Mucosa of descending colon (tissue), 3 donors: ENCODE measurements around the gene PTTG1IP. TPM values are rescaled to one million over a fixed set of nuclear protein-coding genes. Genes with fewer than 3 reads are reported as not detected.

Experiments
- ATAC-seq: fragments of 200-7000 bp; cut with Tn5 transposase; one replicate; pipeline ENCODE4 v1.9.1; 2020; ENCODE audit warnings: mild to moderate bottlenecking, moderate library complexity
- DNase-seq, 3 donors: peaks; one replicate each; pipeline ENCODE4 v3.0.0-alpha.2; 2020
- H3K36me3 ChIP-seq: fragments of 200-600 bp; one replicate; pipeline ENCODE4 v1.8.0; 2021; ENCODE audit warnings: low read depth, mild to moderate bottlenecking
- H3K4me1 ChIP-seq: fragments of 200-600 bp; one replicate; pipeline ENCODE4 v1.8.0; 2021; ENCODE audit warnings: low read depth, mild to moderate bottlenecking
- H3K4me3 ChIP-seq: fragments of 200-600 bp; one replicate; pipeline ENCODE4 v1.8.0; 2021; ENCODE audit warnings: mild to moderate bottlenecking
- H3K9me3 ChIP-seq: fragments of 200-600 bp; one replicate; pipeline ENCODE4 v1.8.0; 2021; ENCODE audit warnings: mild to moderate bottlenecking
- intact Hi-C, 2 donors: fragments of 100-400 bp; cut with DNase I in 1 of 2; cut with micrococcal nuclease in 1 of 2; formaldehyde crosslinking; loops; one replicate each; pipeline versions ENCODE4 v1.11.0 to v1.11.1; 2022; cut with DNase I, micrococcal nuclease
- total RNA-seq, 3 donors: library from RNA; stranded (reverse); fragmentation: NEBNext Ultra II Directional in 2 of 3; extraction: Animal tissue kit (Norgen Biotek cat#: 25700) in 2 of 3; gene quantifications; one replicate each; pipeline versions ENCODE4 v1.2.1 to v1.2.4, GENCODE V29; 2021 to 2023
- TF ChIP-seq, protein P1 (sequence below): fragments of 200-600 bp; IDR thresholded peaks from one replicate; pipeline ENCODE4 v1.8.0; 2022; ENCODE audit warnings: antibody characterized with exemption, mild to moderate bottlenecking
- donor health status: DM: no; HTN: no; CAD: no; lungs with moderate emphysema.
- donor health status: DM: no; HTN: no; CAD: no.
- donor health status: DM: no; HTN: yes; CAD: no.

Gene PTTG1IP
- total RNA-seq, 3 donors from 2014 or later, result 202 to 391 (median 286) TPM

DNA sequence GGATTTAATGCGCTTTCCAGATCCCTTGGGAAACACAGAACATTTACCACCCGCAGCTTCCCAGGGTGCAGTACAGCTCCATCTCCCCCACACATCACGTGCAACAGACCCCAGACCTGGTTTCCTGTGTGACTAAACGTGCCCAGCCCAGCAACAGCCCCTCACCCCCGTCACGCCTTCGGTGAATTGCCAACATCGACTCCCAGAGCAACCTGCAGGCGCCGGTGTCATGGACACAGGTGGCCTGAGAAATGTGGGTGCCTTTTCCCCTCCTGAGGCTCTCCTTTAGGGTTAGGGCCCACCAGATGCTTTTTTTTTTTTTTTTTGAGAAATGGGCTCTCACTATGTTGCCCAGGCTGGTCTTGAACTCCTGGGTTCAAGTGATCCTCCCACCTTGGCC is 31.4 kb downstream of the PTTG1IP start:
- H3K4me1 ChIP-seq, result peaks cover 18% of the 10 kb centered on the region
- intact Hi-C loops, result no loop called here
- no peak for ATAC-seq
- no peak overlapping the region for H3K4me3 ChIP-seq
- TF ChIP-seq, protein P1, sequence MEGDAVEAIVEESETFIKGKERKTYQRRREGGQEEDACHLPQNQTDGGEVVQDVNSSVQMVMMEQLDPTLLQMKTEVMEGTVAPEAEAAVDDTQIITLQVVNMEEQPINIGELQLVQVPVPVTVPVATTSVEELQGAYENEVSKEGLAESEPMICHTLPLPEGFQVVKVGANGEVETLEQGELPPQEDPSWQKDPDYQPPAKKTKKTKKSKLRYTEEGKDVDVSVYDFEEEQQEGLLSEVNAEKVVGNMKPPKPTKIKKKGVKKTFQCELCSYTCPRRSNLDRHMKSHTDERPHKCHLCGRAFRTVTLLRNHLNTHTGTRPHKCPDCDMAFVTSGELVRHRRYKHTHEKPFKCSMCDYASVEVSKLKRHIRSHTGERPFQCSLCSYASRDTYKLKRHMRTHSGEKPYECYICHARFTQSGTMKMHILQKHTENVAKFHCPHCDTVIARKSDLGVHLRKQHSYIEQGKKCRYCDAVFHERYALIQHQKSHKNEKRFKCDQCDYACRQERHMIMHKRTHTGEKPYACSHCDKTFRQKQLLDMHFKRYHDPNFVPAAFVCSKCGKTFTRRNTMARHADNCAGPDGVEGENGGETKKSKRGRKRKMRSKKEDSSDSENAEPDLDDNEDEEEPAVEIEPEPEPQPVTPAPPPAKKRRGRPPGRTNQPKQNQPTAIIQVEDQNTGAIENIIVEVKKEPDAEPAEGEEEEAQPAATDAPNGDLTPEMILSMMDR, result no peak
- no peaks in the 10 kb centered on the region for H3K9me3 ChIP-seq
- no peaks in the 10 kb centered on the region for H3K36me3 ChIP-seq
- DNase-seq, result no peak

DNA sequence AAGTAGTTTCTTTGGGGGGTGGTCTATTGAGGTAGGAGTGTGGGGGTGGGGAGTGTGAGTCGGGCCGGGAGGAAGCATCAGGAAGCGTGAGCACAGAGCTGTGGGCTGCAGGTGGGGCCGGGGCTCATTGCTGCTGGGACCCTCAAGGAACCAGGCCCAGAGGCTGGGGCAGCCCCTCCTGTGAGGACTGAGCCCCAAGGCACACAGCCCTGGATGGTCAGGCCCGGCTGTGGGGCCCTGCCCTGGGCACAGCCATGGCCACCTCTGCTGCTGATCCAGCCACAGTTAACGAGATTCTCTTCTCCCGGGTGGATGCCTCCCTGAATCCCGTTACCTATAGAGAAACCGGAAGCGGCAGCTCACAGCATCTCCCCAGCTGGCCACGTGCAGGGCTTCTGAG is 32.7 kb downstream of the PTTG1IP start:
- intact Hi-C loops, result no loop called here
- TF ChIP-seq, protein P1, result no peak
- no peaks in the 10 kb centered on the region for H3K36me3 ChIP-seq
- H3K9me3 ChIP-seq, result no peaks in the 10 kb centered on the region
- H3K4me3 ChIP-seq, result no peak overlapping the region
- ATAC-seq (no peak), DNase-seq (no peak)
- H3K4me1 ChIP-seq, result peaks cover 8% of the 10 kb centered on the region

DNA sequence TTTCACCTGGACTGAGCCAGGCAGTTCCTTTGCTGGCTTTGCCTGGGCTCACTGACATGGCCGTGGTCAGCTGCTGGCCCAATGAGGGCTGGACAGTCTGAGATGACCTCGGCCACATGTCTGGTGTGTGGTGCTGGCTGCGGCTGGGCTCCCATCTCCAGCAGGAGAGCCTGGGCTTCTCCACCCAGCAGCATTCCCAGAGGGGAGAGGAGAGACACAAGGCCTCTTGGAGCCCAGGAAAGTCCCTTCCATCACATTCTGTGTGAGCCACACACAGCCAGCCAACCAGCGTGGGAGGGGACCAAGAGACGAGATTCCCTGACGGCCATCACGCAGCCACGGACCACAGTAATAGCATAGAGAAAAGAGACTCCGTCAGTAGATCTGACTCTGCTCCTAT is 34.5 kb downstream of the PTTG1IP start:
- DNase-seq, result peak in 1 of 3 donors; percentile 21
- TF ChIP-seq, protein P1, result no peak
- intact Hi-C loops, result no loop called here

DNA sequence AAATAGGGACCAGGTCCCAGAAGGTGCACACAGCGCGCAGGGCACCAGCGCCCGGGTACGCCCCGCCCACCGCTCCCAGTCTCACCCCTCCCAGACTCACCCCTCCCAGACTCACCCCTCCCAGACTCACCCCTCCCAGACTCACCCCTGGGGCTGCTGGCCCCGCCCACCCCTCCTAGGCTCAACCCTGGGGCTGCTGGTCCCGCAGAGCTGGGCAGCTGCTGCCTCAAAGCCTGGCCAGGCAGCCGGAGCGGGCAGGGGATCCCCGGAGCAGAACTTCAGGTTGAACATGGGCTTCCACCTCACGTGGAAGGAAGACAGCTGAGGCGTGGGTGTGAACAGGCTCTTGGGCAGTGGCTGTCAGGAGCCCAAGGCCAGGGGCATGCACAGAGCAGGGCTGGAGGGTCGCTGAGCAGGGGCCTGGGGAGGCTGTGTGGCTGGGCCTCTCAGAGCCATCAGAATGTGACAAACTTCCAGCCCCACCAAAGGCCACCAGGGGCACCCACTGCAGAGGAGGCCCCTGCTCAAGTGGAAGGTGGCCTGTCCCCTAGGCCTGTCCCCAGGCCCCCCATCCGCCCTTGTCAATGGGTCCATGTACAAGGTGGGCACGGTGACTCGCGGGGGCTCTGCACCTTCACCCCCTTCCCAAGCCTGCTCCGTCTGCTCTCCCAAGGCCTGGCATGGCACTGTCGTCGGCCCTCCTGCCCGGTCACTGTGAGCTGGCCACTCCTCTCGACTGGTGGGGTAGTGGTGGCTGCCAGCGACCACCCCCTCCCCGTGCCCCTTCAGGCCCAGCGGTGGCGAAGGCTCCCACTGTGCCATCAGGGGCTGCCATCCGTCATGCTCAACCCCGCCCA is 35.2 kb downstream of the PTTG1IP start:
- TF ChIP-seq, protein P1, result no peak
- ATAC-seq (peak; percentile 46), DNase-seq (peak in 1 of 3 donors; percentile 66)
- Histone ChIP-seq H3K36me3 (no peaks in the 10 kb centered on the region), H3K4me1 (peaks cover 10% of the 10 kb centered on the region), H3K9me3 (no peaks in the 10 kb centered on the region), H3K4me3 (no peak overlapping the region)
- intact Hi-C loops, result no loop called here

More for the DNA sequence above, 34.5 kb downstream of the PTTG1IP start:
- no peaks in the 10 kb centered on the region for H3K36me3 ChIP-seq
- no peak for ATAC-seq
- H3K4me3 ChIP-seq, result no peak overlapping the region
- peaks cover 10% of the 10 kb centered on the region for H3K4me1 ChIP-seq
- no peaks in the 10 kb centered on the region for H3K9me3 ChIP-seq

DNA sequence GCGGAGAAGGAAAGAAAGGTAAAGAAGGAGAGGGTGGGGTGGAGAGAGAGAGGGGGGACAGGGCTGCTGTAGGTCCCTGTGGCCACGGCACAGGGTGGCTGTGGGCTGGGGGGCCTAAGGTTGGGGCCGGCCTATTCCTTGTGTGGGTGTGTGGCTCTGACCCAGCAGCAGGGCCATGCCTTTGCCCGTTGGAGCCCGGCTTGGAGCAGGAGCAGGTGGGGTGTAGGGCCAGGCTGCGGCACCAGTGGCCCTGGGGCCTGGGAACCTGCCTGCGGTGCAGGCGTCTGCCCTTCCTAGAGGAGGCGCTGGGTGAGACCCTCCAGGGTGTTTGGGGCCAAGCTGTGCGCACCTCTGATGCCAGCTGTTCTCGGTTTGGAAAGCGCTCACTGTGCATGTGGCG is 36.0 kb downstream of the PTTG1IP start:
- DNase-seq (peak in 1 of 3 donors; percentile 21), ATAC-seq (no peak)
- intact Hi-C loops, result no loop called here
- no peak overlapping the region for H3K4me3 ChIP-seq
- TF ChIP-seq, protein P1, result no peak
- H3K4me1 ChIP-seq, result peaks cover 10% of the 10 kb centered on the region
- H3K36me3 ChIP-seq, result no peaks in the 10 kb centered on the region
- no peaks in the 10 kb centered on the region for H3K9me3 ChIP-seq
